HG02852 (cell line): Measurements from ENCODE around the gene XRRA1.
A peak's percentile ranks its signal among the peaks of the same experiment; 100 is the strongest.
"Not testable (repeated sequence)": the region's sequence is repeated elsewhere in the genome, so short reads cannot be mapped to it uniquely, and the experiment has no call there.

Experiments used
- ATAC-seq: cut with Tn5 transposase; IDR thresholded peaks from one replicate; pipeline ENCODE4 v1.9.1; 2021; ENCODE audit warnings: mild to moderate bottlenecking, moderate library complexity; ENCODE audit not compliant: unreplicated experiment

The XRRA1 gene, protein sequence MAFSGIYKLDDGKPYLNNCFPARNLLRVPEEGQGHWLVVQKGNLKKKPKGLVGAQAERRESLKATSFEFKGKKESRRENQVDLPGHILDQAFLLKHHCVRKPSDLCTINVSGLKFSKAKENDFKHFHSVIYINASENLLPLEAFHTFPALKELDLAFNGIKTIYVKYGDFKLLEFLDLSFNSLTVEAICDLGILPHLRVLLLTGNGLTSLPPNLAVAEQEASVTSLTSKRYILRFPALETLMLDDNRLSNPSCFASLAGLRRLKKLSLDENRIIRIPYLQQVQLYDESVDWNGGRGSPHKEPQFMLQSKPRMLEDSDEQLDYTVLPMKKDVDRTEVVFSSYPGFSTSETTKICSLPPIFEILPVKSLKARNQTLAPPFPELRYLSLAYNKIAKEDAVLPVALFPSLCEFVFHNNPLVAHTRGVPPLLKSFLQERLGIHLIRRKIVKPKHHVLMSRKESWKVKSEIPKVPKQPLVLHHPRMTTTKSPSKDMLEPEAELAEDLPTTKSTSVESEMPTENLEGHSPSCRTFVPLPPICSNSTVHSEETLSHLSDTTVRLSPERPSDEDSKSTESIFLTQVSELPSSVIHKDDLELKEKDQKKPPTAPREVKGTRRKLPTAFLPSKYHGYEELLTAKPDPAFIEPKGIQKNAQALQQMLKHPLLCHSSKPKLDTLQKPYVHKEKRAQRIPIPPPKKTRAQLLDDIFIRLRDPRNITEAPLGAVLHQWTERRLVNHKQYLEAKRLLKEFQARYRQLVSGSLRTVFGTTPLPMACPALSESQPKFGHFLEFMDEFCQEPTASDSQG

GRCh38 chr11:74948898-74949752 lies at the start of gene XRRA1, which contains the start of gene SPCS2:
Gene XRRA1 (minus strand): TSS chr11:74949091. CDS start chr11:74940878, 8,213 bp downstream.
Gene SPCS2 (plus strand): TSS chr11:74949266. CDS start chr11:74949286, 20 bp downstream.
- ATAC-seq: peak; percentile 89

DNA sequence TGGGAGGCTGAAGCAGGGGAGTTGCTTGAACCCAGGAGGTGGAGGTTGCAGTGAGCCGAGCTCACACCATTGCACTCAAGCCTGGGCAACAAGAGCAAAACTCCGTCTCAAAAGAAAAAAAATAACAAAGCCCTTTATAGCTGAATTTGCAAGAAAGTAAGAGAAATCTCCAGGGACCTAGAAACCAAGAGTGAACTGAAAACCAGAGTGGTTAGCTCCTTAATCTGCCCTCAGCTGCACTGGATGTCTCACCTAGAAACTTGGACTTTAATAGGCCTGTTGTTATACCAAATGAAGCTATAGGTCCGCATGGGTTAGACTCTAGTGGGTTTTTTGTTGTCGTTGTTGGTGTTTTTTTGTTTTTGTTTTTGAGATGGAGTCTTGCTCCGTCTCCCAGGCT lies 44.0 kb upstream of the XRRA1 start:
- ATAC-seq: no peak

GRCh38 chr11:74990941-74991340 lies 42.0 kb upstream of the XRRA1 start:
- ATAC-seq: no peak

DNA sequence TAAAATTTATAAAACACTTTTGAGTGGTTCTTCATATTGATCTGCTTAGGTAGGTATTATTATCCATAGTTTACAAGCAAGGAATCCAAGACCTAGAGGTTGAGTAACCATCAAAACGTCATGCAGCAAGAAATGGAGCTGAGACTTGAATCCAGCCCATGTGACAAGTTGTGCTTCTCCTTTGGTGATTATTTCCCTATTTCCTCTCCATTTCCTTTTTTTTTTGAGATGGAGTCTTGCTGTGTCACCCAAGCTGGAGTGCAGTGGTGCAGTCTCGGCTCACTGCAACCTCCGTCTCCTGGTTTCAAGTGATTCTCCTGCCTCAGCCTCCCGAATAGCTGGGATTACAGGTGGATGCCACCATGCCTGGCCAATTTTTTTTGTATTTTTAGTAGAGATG lies 41.3 kb upstream of the XRRA1 start:
- not testable (repeated sequence) for ATAC-seq

- ATAC-seq: peak; percentile 9
Measured at GRCh38 chr11:74989260-74989638, 40.4 kb upstream of the XRRA1 start.

DNA sequence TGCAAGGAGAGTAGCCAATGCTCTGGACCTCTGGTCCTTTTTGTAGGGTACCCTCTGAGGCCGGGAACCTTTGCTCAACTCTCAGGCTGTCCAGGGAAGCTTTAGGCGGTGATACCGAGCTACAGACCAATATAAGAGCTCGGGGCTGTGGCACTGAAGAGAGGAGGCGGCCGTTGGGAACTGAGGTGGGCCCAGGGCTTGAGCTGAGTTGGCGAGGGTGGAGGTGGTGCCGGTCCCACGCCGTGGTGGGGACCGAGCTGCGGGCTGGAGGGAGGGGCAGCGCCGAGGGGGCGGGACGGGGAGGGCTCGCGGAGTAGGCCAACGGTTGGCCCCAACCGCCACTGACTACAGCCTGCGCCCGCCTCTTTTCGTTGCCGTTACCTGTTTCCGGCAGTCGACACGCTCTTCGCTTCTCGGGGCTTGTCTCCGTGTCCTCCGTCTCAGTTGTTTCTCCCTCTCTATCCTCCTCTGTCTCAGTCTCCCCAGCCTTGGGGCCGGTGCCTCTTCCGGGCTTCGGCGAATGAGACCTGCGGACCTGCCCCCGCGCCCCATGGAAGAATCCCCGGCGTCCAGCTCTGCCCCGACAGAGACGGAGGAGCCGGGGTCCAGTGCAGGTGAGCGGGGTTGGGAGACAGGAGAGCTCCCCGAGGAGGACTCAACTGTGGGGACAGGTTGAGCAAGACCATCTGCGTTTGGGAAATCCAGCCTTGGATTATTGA lies 39.8 kb upstream of the XRRA1 start, which contains the start of gene NEU3:
Gene NEU3, plus strand, starts transcription at position 393 of the 719 bp plus-strand sequence. Its CDS starts 128 bp downstream, at position 521.
- peak; percentile 87 for ATAC-seq

- ATAC-seq: no peak
Measured at GRCh38 chr11:74984730-74985129, 35.8 kb upstream of the XRRA1 start.

GRCh38 chr11:74984070-74984469 lies 35.2 kb upstream of the XRRA1 start:
- ATAC-seq: no peak

- no peak for ATAC-seq
Measured at GRCh38 chr11:74981888-74982287, 33.0 kb upstream of the XRRA1 start.

DNA sequence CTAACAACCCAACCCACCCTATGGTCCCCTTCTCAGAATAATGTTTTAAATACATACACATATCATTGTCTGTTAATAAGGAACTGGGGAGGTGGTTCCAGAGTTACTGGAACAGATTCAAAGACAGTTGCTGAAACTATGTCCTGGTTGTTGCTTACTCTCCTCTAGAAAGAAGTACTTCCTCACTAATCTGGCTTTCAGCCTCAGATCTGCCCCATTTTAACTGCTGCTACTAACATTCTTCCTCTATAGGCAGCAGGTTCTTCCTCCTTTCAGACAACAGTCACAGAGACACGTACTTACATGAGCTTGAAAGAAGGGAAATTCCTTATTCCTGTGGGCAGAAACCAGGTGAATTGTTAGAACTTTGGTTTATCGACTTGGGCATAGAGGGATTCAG lies 31.7 kb upstream of the XRRA1 start:
- ATAC-seq: no peak

- ATAC-seq: no peak
Measured at GRCh38 chr11:74978041-74978440, 29.1 kb upstream of the XRRA1 start.

DNA sequence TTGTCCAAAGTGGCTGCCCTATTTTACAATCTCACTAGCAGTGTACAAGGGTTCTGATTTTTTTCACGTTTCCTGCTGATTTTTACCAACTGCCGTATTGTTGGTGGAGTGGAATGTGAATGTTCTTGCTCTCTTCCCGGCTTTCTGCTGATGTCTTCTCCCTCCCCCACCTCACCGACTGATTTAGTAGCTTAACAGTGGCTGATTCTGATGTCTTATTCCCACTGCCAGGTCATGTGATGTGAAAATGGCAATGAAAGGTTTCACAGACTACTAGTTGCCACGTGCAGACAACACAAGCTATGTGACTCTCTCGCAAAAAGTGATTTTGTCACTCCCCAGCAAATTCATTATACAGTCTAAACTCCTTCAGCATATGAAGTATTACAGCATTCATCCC lies 22.5 kb upstream of the XRRA1 start:
- ATAC-seq: no peak

- no peak for ATAC-seq
Measured at GRCh38 chr11:74970852-74971395, 22.0 kb upstream of the XRRA1 start.

DNA sequence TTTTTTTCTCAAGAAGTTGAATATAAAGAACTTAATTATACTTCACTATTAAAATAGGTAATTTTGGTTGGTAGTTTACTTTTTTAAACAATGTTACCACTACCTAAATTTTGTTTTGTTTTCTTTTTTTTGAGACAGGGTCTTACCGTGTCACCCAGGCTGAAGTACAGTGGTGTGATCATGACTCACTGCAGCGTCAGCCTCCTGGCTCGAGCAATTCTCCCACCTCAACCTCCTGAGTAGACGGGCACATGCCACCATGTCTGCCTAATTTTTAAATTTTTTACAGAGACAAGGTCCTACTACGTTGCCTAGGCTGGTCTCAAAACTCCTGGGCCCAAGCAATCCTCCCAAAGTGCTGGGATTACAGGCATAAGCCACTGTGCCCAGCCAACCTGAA lies 17.8 kb upstream of the XRRA1 start:
- ATAC-seq: no peak

DNA sequence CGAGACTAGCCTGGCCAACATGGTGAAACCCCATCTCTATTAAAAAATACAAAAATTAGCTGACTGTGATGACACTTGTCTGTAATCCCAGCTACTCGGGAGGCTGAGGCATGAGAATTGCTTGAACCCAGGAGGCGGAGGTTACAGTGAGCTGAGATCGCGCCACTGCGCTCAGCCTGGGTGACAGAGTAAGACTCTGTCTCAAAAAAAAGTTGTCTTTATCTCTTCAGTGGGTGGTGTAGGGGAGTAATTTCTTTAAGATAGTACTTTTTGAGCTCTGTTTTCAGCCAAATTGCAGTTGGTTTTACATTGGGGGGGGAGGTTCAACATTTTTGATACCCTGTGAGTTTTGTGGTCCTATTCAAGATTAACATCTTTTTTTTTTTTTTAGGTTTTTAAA lies 11.2 kb upstream of the XRRA1 start:
- not testable (repeated sequence) for ATAC-seq

DNA sequence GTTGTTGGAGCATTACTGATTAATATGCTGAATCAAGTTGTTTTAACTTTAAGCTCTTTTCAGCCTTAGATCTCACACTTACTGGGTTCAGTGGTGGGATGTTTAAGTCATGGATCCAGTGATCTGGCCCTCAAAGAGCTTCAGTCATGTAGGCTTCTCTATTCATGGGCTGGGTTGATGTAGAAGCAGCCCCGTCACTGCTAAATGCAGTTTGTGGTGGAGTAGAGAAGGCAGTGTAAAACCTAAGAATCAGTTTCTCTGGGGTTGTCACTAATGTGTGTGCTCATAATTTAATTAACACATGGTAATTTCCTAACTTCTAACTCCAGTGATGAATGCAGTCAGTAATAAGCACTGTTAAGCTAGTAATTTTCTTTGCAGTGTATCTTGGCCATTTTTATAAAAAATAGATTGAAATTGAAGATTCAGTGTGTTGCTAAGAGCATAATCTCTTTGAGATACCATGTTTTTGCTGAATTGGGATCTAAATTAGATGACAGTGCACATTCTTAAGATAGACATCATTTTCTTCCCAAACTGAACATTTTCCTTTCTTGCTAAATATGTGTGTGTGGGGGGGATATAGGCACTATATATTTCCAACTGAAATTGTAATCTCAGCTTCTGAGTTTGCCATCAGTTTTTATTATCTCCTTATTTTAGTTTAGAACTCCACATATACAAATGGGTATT lies 9.2 kb upstream of the XRRA1 start:
- no peak for ATAC-seq

DNA sequence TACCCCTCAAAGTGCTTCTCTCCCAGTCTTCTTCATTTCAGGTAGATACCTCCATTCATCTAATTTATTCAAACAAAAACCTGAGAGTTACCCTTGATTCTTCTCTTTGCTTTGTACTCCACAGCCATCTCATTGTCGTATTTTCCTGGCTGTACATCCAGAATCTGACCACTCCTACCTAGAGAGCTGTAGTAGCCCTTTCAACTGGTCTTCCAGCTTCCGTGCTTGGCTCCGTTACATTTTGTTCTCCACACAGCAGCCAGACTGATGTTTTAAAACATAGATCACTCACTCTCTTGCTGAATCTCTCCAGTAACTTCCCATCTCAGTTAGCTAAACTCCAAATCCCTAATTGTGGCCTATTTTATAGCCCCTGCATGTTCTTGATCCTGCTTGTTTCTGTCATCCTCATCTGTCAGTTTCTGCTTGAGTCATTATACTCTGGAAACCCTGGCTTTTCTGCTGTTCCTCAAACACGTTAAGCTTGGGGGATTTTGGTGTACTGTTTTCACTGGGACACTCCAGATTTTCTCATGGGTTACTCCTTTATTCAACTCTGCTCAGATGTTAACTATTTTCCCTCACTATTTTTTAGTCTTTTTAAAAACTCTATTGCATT lies 7.6 kb upstream of the XRRA1 start:
- no peak for ATAC-seq

DNA sequence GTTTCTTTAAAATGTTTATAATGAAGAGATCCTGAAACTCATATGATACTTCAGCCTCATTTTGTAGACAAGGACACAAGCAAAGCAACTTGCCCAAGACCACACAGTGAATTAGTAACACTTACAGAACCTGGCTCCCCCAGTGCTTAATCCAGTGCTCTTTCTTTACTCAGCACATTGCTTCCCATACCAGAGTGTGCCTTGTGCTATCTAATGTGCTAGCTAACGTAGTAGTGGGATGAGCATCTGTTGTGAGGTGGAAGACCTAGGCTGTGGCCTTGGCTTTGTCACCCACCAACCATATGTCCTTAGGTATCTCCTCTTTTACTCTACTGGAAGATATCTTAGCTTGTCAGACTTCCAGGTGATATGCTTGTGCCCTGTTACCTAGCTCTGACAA lies 5.3 kb upstream of the XRRA1 start:
- no peak for ATAC-seq

- no peak for ATAC-seq
Measured at GRCh38 chr11:74953451-74953850, 4.6 kb upstream of the XRRA1 start.
